Naive thymus-derived CD8-positive, alpha-beta T cell (primary cell): ENCODE data around the gene ZNF888. TPM values are rescaled to one million over a fixed set of nuclear protein-coding genes. Genes with fewer than 3 reads are reported as not detected.

Experiments used
- ATAC-seq, 2 donors: fragments of 150-1000 bp; cut with Tn5 transposase in 1 of 2; sonication (Bioruptor Pico), chemical (Tn5 transposase) in 1 of 2; 1 replicate in 1 of 2; 2 replicates in 1 of 2; pipeline ENCODE4 v1.10.0; 2021; ENCODE audit warnings: mild to moderate bottlenecking in 2 of 2, moderate library complexity in 2 of 2
- POLR2A ChIA-PET: fragments of 350-600 bp; sonication (Branson Sonifier 250); formaldehyde crosslinking; loops from one replicate; lab custom pipeline; 2021; ENCODE audit warnings: antibody characterized with exemption; lab: Charles Lee
- DNase-seq, 10 donors: peaks; one replicate each; pipeline versions ENCODE4 v3.0.0 to v3.0.0-alpha.2; 2020 to 2022
- H3K27ac Mint-ChIP-seq, 10 donors: one replicate each; pipeline ENCODE4 v1.8.0; 2020 to 2022; ENCODE audit warnings: mild to moderate bottlenecking in 10 of 10, mixed read lengths in 10 of 10, moderate library complexity in 4 of 10, inconsistent platforms in 1 of 10
- H3K27me3 Mint-ChIP-seq, 5 donors: one replicate each; pipeline ENCODE4 v1.8.0; 2021 to 2022; ENCODE audit warnings: mixed read lengths in 5 of 5
- H3K36me3 Mint-ChIP-seq, 3 donors: one replicate each; pipeline ENCODE4 v1.8.0; 2020 to 2022; ENCODE audit warnings: mixed read lengths in 3 of 3, mild to moderate bottlenecking in 2 of 3, inconsistent platforms in 1 of 3
- H3K4me1 Mint-ChIP-seq, 4 donors: one replicate each; pipeline ENCODE4 v1.8.0; 2021 to 2022; ENCODE audit warnings: mixed read lengths in 4 of 4
- H3K4me3 Mint-ChIP-seq, 10 donors: one replicate each; pipeline ENCODE4 v1.8.0; 2020 to 2022; ENCODE audit warnings: mild to moderate bottlenecking in 10 of 10, mixed read lengths in 10 of 10, moderate library complexity in 6 of 10, inconsistent platforms in 1 of 10
- H3K9me3 Mint-ChIP-seq, 9 donors: one replicate each; pipeline ENCODE4 v1.8.0; 2020 to 2022; ENCODE audit warnings: mixed read lengths in 9 of 9, mild to moderate bottlenecking in 3 of 9, inconsistent platforms in 1 of 9, moderate library complexity in 1 of 9
- polyA plus RNA-seq, 3 donors: library from polyadenylated mRNA; unstranded; fragments of 300-500 nt; fragmentation: Illumina TruSeq; gene quantifications; one replicate each; pipeline ENCODE4 v1.2.3, GENCODE V29; 2021
- total RNA-seq, 8 experiments: library from RNA in 2 of 8; stranded (reverse) in 2 of 8; gene quantifications; one replicate each; pipeline ENCODE4 v1.2.3 and lab custom pipeline; 2021 to 2026

The ZNF888 gene
- 10 to 100 TPM in 1 of 2 experiments, 1 to 10 TPM in 1; 9.5 to 10.5 TPM for total RNA-seq
- polyA plus RNA-seq: 1 to 10 TPM in 2 of 3 donors, under 1 TPM in 1; 0.85 to 2.4 (median 1.7) TPM
- 3.4 to 15.6 (median 7.0) reads per million in 6 experiments for total RNA-seq (lab: John Stamatoyannopoulos, UW)

GRCh38 chr19:52922841-52923777, at the start of gene ZNF888:
Gene ZNF888 (minus strand): TSS chr19:52923428. CDS start chr19:52917873, 5,555 bp downstream.
- peaks cover 0 to 3% (median 0%) of the 10 kb centered on the region in 5 donors for H3K27me3 Mint-ChIP-seq
- DNase-seq (peak; percentile 70 to 93 (median 80)), ATAC-seq (peak; percentile 99)
- peaks cover 13 to 33% (median 22%) of the 10 kb centered on the region in 4 donors for H3K4me1 Mint-ChIP-seq
- peak within 1 kb of the TSS; percentile 83 to 96 (median 92) for H3K4me3 Mint-ChIP-seq
- POLR2A ChIA-PET: interaction anchor here (1.2 to 1.6 kb wide), 2 partner anchors 40 to 443 kb away, joined by 3 to 5 read pairs; partner anchors contain the start of gene ZNF816
- peaks cover 0 to 25% (median 6%) of the 10 kb centered on the region in 3 donors for H3K36me3 Mint-ChIP-seq
- peaks cover 0 to 18% (median 2%) of the 10 kb centered on the region in 9 donors for H3K9me3 Mint-ChIP-seq
- peak within 1 kb of the TSS; percentile 70 to 94 (median 92) for H3K27ac Mint-ChIP-seq

GRCh38 chr19:52967772-52968171, 44.5 kb upstream of the ZNF888 start:
- H3K27me3 Mint-ChIP-seq: peaks cover 0 to 2% (median 0%) of the 10 kb centered on the region in 5 donors
- ATAC-seq (no peak), DNase-seq (no peak)
- no peak overlapping the region for H3K4me3 Mint-ChIP-seq
- peaks cover 0 to 62% (median 45%) of the 10 kb centered on the region in 9 donors for H3K9me3 Mint-ChIP-seq
- peaks cover 19 to 54% (median 30%) of the 10 kb centered on the region in 3 donors for H3K36me3 Mint-ChIP-seq
- POLR2A ChIA-PET: no interaction called here
- no peak overlapping the region for H3K27ac Mint-ChIP-seq
- H3K4me1 Mint-ChIP-seq: peaks cover 2 to 11% (median 10%) of the 10 kb centered on the region in 4 donors

GRCh38 chr19:52963247-52963618, 40.0 kb upstream of the ZNF888 start:
- peak; percentile 8 to 24 for ATAC-seq
- Mint-ChIP-seq H3K36me3 (peaks cover 25 to 59% (median 26%) of the 10 kb centered on the region in 3 donors), H3K27ac (peak overlapping the region; percentile 91 to 98 (median 95)), H3K27me3 (no peaks in the 10 kb centered on the region), H3K4me1 (peaks cover 5 to 29% (median 24%) of the 10 kb centered on the region in 4 donors), H3K4me3 (peak overlapping the region; percentile 90 to 96 (median 94)), H3K9me3 (peaks cover 0 to 67% (median 26%) of the 10 kb centered on the region in 9 donors)
- POLR2A ChIA-PET: interaction anchor here (0.6 to 2.6 kb wide), 10 partner anchors 17 to 774 kb away, joined by 3 to 6 read pairs (median 3); partner anchors contain the start of genes PPP2R1A, ZNF320, ZNF347 and ZNF766
- DNase-seq: peak in 1 of 10 donors; percentile 5

GRCh38 chr19:52962394-52963246, 39.4 kb upstream of the ZNF888 start, which contains the start of gene ZNF816:
Gene ZNF816 (minus strand): TSS chr19:52962881. CDS start chr19:52956089, 6,792 bp downstream.
- DNase-seq (peak; percentile 94 to 99 (median 98)), ATAC-seq (peak; percentile 96 to 99)
- no peaks in the 10 kb centered on the region for H3K27me3 Mint-ChIP-seq
- POLR2A ChIA-PET: interaction anchor here (0.6 to 2.6 kb wide), 10 partner anchors 16 to 773 kb away, joined by 3 to 6 read pairs (median 3); partner anchors contain the start of genes PPP2R1A, ZNF320, ZNF347 and ZNF766
- H3K9me3 Mint-ChIP-seq: peaks cover 0 to 67% (median 26%) of the 10 kb centered on the region in 9 donors
- peak within 1 kb of the TSS; percentile 90 to 96 (median 94) for H3K4me3 Mint-ChIP-seq
- H3K36me3 Mint-ChIP-seq: peaks cover 31 to 60% (median 32%) of the 10 kb centered on the region in 3 donors
- peak within 1 kb of the TSS; percentile 91 to 98 (median 95) for H3K27ac Mint-ChIP-seq
- peaks cover 5 to 29% (median 24%) of the 10 kb centered on the region in 4 donors for H3K4me1 Mint-ChIP-seq

- DNase-seq (no peak), ATAC-seq (no peak)
- Mint-ChIP-seq H3K4me3 (peak overlapping the region; percentile 90 to 96 (median 94)), H3K9me3 (peaks cover 0 to 67% (median 20%) of the 10 kb centered on the region in 9 donors), H3K27me3 (no peaks in the 10 kb centered on the region), H3K36me3 (peaks cover 33 to 60% (median 38%) of the 10 kb centered on the region in 3 donors), H3K27ac (peak overlapping the region; percentile 91 to 98 (median 95)), H3K4me1 (peaks cover 5 to 29% (median 24%) of the 10 kb centered on the region in 4 donors)
- POLR2A ChIA-PET: interaction anchor here (2.6 kb wide), 1 partner anchor 16 kb away, joined by 6 read pairs; no protein-coding TSS in a partner anchor
Measured at GRCh38 chr19:52961981-52962380, 38.8 kb upstream of the ZNF888 start.

- peaks cover 13 to 74% (median 31%) of the 10 kb centered on the region in 9 donors for H3K9me3 Mint-ChIP-seq
- POLR2A ChIA-PET: no interaction called here
- H3K27ac Mint-ChIP-seq: no peak overlapping the region
- ATAC-seq (no peak), DNase-seq (no peak)
- no peaks in the 10 kb centered on the region for H3K27me3 Mint-ChIP-seq
- peaks cover 5 to 29% (median 24%) of the 10 kb centered on the region in 4 donors for H3K4me1 Mint-ChIP-seq
- peak overlapping the region in 2 of 10 donors; percentile 4 to 45 for H3K4me3 Mint-ChIP-seq
- peaks cover 53 to 76% (median 61%) of the 10 kb centered on the region in 3 donors for H3K36me3 Mint-ChIP-seq
Measured at GRCh38 chr19:52959613-52960295, 36.5 kb upstream of the ZNF888 start.

- peaks cover 13 to 89% (median 34%) of the 10 kb centered on the region in 9 donors for H3K9me3 Mint-ChIP-seq
- ATAC-seq: no peak
- H3K4me1 Mint-ChIP-seq: peaks cover 3 to 21% (median 13%) of the 10 kb centered on the region in 4 donors
- no peak for DNase-seq
- H3K36me3 Mint-ChIP-seq: peaks cover 65 to 86% (median 79%) of the 10 kb centered on the region in 3 donors
- no peak overlapping the region for H3K27ac Mint-ChIP-seq
- peak overlapping the region in 1 of 10 donors; percentile 38 for H3K4me3 Mint-ChIP-seq
- POLR2A ChIA-PET: no interaction called here
- H3K27me3 Mint-ChIP-seq: no peaks in the 10 kb centered on the region
Measured at GRCh38 chr19:52957591-52957990, 34.4 kb upstream of the ZNF888 start.

- no peak overlapping the region for H3K27ac Mint-ChIP-seq
- no peak for ATAC-seq
- H3K4me3 Mint-ChIP-seq: no peak overlapping the region
- H3K9me3 Mint-ChIP-seq: peaks cover 13 to 95% (median 40%) of the 10 kb centered on the region in 9 donors
- peaks cover 0 to 15% (median 9%) of the 10 kb centered on the region in 4 donors for H3K4me1 Mint-ChIP-seq
- H3K27me3 Mint-ChIP-seq: no peaks in the 10 kb centered on the region
- no peak for DNase-seq
- POLR2A ChIA-PET: interaction anchor here (1.4 kb wide), 1 partner anchor 14 kb away, joined by 3 read pairs; no protein-coding TSS in a partner anchor
- H3K36me3 Mint-ChIP-seq: peaks cover 71 to 93% (median 86%) of the 10 kb centered on the region in 3 donors
Measured at GRCh38 chr19:52956917-52957316, 33.7 kb upstream of the ZNF888 start.

- no peaks in the 10 kb centered on the region for H3K4me1 Mint-ChIP-seq
- DNase-seq (no peak), ATAC-seq (no peak)
- peaks cover 0 to 93% (median 40%) of the 10 kb centered on the region in 9 donors for H3K9me3 Mint-ChIP-seq
- H3K36me3 Mint-ChIP-seq: peaks cover 39 to 63% (median 44%) of the 10 kb centered on the region in 3 donors
- no peaks in the 10 kb centered on the region for H3K27me3 Mint-ChIP-seq
- no peak overlapping the region for H3K27ac Mint-ChIP-seq
- no peak overlapping the region for H3K4me3 Mint-ChIP-seq
- POLR2A ChIA-PET: no interaction called here
Measured at GRCh38 chr19:52949422-52949821, 26.2 kb upstream of the ZNF888 start.

- ATAC-seq: no peak
- Mint-ChIP-seq H3K4me1 (no peaks in the 10 kb centered on the region), H3K9me3 (peaks cover 0 to 88% (median 37%) of the 10 kb centered on the region in 9 donors), H3K4me3 (no peak overlapping the region), H3K27ac (no peak overlapping the region), H3K27me3 (no peaks in the 10 kb centered on the region), H3K36me3 (peaks cover 35 to 58% (median 36%) of the 10 kb centered on the region in 3 donors)
- POLR2A ChIA-PET: no interaction called here
- DNase-seq: no peak
Measured at GRCh38 chr19:52948025-52948770, 25.0 kb upstream of the ZNF888 start.
